ENCODE results near the gene MED28.

MED28 gene

GRCh38 chr4:17682222-17682566 is 67.8 kb downstream of the MED28 start:
- Histone ChIP-seq H3K79me2 (ENCODE audit: control insufficient read depth, insufficient read depth, low read length, poor library complexity) (no peaks in the 10 kb centered on the region), H3K4me2 (ENCODE audit: low read length) (no peak overlapping the region), H2BK120ac (ENCODE audit: insufficient read depth, low read length, poor library complexity) (no peak overlapping the region), H3K27me3 (ENCODE audit: insufficient read depth, low read length) (no peaks in the 10 kb centered on the region), H4K12ac (ENCODE audit: low read depth, low read length) (no peak overlapping the region), H2AFZ (ENCODE audit: insufficient read depth, low read length, poor library complexity) (no peak overlapping the region), H2AK5ac (ENCODE audit: low read length) (no peak overlapping the region), H4K91ac (ENCODE audit: low read depth, low read length) (no peak overlapping the region), H3K4me1 (ENCODE audit: control insufficient read depth in 1 of 2, insufficient read depth in 2 of 2, low read length in 2 of 2) (no peaks in the 10 kb centered on the region), H3K23ac (ENCODE audit: low read length) (no peak overlapping the region), H3K4ac (ENCODE audit: low read depth, low read length) (no peak overlapping the region), H3K79me1 (ENCODE audit: low read length) (no peaks in the 10 kb centered on the region), H3K36me3 (ENCODE audit: control insufficient read depth in 1 of 2, insufficient read depth in 2 of 2, low read length in 2 of 2) (no peaks in the 10 kb centered on the region), H3K14ac (ENCODE audit: low read length) (no peak overlapping the region), H2BK5ac (ENCODE audit: low read depth, low read length, poor library complexity) (no peak overlapping the region), H2BK12ac (ENCODE audit: low read length) (no peak overlapping the region), H3K9ac (ENCODE audit: low read length) (no peak overlapping the region), H3K9me3 (ENCODE audit: insufficient read depth, low read depth, low read length) (no peaks in the 10 kb centered on the region), H3K18ac (ENCODE audit: low read length) (no peak overlapping the region), H3K4me3 (ENCODE audit: low read depth, low read length) (no peak overlapping the region), H3K27ac (ENCODE audit: low read depth, low read length) (no peak overlapping the region), H4K8ac (ENCODE audit: low read depth, low read length) (no peak overlapping the region)
- DNase-seq = no peak
- no CpG with 5 or more reads among the region's 2 CpGs for whole genome bisulfite sequencing (ENCODE audit: extremely low coverage, insufficient coverage, insufficient read length)
